RPMI7951 (cell line): Measurements from ENCODE around the gene KRT23. TPM values are rescaled to one million over a fixed set of nuclear protein-coding genes. Genes with fewer than 3 reads are reported as not detected.

Experiments
- DNase-seq: peaks from one replicate; pipeline ENCODE4 v3.0.0-alpha.2; 2012; ENCODE audit warnings: low read depth
- total RNA-seq: library from RNA; depleted of rRNA; stranded (reverse); fragments of >200 nt; shearing (Covaris generic); gene quantifications from 2 replicates; pipeline ENCODE4 v1.2.3, GENCODE V29; 2014; rRNA removed

KRT23 gene
- 0.20 TPM in 1 of 2 replicates, not detected in the other for total RNA-seq

- no peak for DNase-seq
Observed at GRCh38 chr17:40937384-40937819, at the start of gene KRT23. KRT23 (minus strand) TSS chr17:40937646; CDS start chr17:40936603, 1,043 bp downstream.

- DNase-seq: peak; percentile 9
Observed at GRCh38 chr17:40986920-40987319, 49.5 kb upstream of the KRT23 start.

- DNase-seq: no peak
Observed at GRCh38 chr17:40984226-40984625, 46.8 kb upstream of the KRT23 start, which contains the start of gene KRT40. KRT40 (minus strand) TSS chr17:40984326; CDS start chr17:40984273, 53 bp downstream.

- DNase-seq: no peak
Observed at GRCh38 chr17:40981115-40981514, 43.7 kb upstream of the KRT23 start.

- peak; percentile 23 for DNase-seq
Observed at GRCh38 chr17:40980596-40980995, 43.1 kb upstream of the KRT23 start.

- no peak for DNase-seq
Observed at GRCh38 chr17:40980117-40980516, 42.7 kb upstream of the KRT23 start.

GRCh38 chr17:40978575-40979151, 41.2 kb upstream of the KRT23 start:
- DNase-seq: no peak

GRCh38 chr17:40975516-40975915, 38.1 kb upstream of the KRT23 start:
- no peak for DNase-seq

GRCh38 chr17:40974366-40974765, 36.9 kb upstream of the KRT23 start:
- no peak for DNase-seq

GRCh38 chr17:40967582-40967981, 30.1 kb upstream of the KRT23 start:
- no peak for DNase-seq

- DNase-seq: no peak
Observed at GRCh38 chr17:40966848-40967247, 29.4 kb upstream of the KRT23 start, which contains the start of gene KRT39. KRT39 (minus strand) TSS chr17:40966948; CDS start chr17:40966856, 92 bp downstream.

GRCh38 chr17:40963838-40964237, 26.4 kb upstream of the KRT23 start:
- peak; percentile 50 for DNase-seq

- DNase-seq: no peak
Observed at GRCh38 chr17:40962059-40962561, 24.7 kb upstream of the KRT23 start.

- no peak for DNase-seq
Observed at GRCh38 chr17:40961591-40961990, 24.1 kb upstream of the KRT23 start.

GRCh38 chr17:40960144-40960543, 22.7 kb upstream of the KRT23 start:
- no peak for DNase-seq

- DNase-seq: no peak
Observed at GRCh38 chr17:40958086-40958953, 20.9 kb upstream of the KRT23 start.

GRCh38 chr17:40956401-40957254, 19.2 kb upstream of the KRT23 start:
- peak; percentile 83 for DNase-seq

- peak; percentile 43 for DNase-seq
Observed at GRCh38 chr17:40953881-40954280, 16.4 kb upstream of the KRT23 start.

- peak; percentile 40 for DNase-seq
Observed at GRCh38 chr17:40952661-40953060, 15.2 kb upstream of the KRT23 start.

GRCh38 chr17:40952154-40952553, 14.7 kb upstream of the KRT23 start:
- DNase-seq: no peak

- no peak for DNase-seq
Observed at GRCh38 chr17:40951011-40951622, 13.7 kb upstream of the KRT23 start.
